Stimulated activated naive CD8-positive, alpha-beta T cell treated with anti-CD3 and anti-CD28 coated beads, Interleukin-15, Interleukin-2, amounts not matched to agents 100 ng/mL and 50 ng/mL, for 24 hours (primary cell): Measurements from ENCODE around the gene EZH2.

Source experiments
- H3K27ac Mint-ChIP-seq: one replicate; pipeline ENCODE4 v1.8.0; 2021; ENCODE audit warnings: mild to moderate bottlenecking, mixed read lengths
- H3K27me3 Mint-ChIP-seq: one replicate; pipeline ENCODE4 v1.8.0; 2021; ENCODE audit warnings: mixed read lengths
- H3K36me3 Mint-ChIP-seq: one replicate; pipeline ENCODE4 v1.8.0; 2021; ENCODE audit warnings: low read depth, mixed read lengths
- H3K4me1 Mint-ChIP-seq: one replicate; pipeline ENCODE4 v1.8.0; 2021; ENCODE audit warnings: low read depth, mixed read lengths
- H3K4me3 Mint-ChIP-seq: one replicate; pipeline ENCODE4 v1.8.0; 2021; ENCODE audit warnings: mild to moderate bottlenecking, mixed read lengths
- H3K9me3 Mint-ChIP-seq: one replicate; pipeline ENCODE4 v1.8.0; 2021; ENCODE audit warnings: mixed read lengths

Gene EZH2

DNA sequence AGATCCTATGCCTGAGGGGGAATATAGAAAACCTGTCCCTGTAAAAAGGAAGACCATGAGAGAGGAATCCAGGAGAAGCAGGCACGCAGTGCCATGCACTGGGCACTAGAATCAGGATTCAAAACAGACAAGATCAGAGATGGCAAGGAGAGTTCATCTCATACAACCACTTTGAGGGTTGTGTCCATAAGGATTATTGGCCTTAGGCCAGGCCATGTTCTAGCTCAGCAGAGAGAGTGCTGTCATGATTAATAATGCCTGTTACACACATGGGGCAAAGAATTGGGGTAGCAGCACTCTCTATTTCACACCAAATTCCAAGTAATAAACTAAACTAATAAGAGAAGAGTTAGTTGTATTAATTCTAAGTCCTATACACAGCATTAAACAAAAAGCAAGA is 29.1 kb downstream of the EZH2 start:
- H3K36me3 Mint-ChIP-seq: peaks cover 22% of the 10 kb centered on the region
- no peaks in the 10 kb centered on the region for H3K27me3 Mint-ChIP-seq
- peaks cover 52% of the 10 kb centered on the region for H3K4me1 Mint-ChIP-seq
- H3K4me3 Mint-ChIP-seq: no peak overlapping the region
- no peak overlapping the region for H3K27ac Mint-ChIP-seq
- H3K9me3 Mint-ChIP-seq: no peaks in the 10 kb centered on the region

DNA sequence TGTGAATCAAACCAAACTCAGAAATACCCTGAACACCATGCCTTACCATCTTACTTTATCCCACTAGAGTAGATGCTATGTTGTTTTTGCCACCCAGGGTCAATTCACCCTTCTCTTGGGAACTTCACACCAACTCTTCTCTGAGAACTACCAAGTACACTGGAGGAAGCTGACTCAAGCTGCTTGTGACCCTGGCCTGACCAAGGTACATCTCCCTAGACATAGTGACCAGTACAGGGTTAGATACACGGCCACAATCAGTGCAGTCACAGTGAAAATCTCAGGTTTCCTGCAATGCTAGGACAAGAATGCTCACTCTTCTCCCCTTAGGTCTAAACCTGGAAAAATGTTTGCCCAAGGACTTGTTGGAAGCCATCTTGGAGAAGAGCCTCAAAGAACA is 31.8 kb downstream of the EZH2 start:
- no peak overlapping the region for H3K27ac Mint-ChIP-seq
- H3K27me3 Mint-ChIP-seq: no peaks in the 10 kb centered on the region
- H3K4me1 Mint-ChIP-seq: peaks cover 56% of the 10 kb centered on the region
- H3K36me3 Mint-ChIP-seq: peaks cover 22% of the 10 kb centered on the region
- no peaks in the 10 kb centered on the region for H3K9me3 Mint-ChIP-seq
- no peak overlapping the region for H3K4me3 Mint-ChIP-seq

DNA sequence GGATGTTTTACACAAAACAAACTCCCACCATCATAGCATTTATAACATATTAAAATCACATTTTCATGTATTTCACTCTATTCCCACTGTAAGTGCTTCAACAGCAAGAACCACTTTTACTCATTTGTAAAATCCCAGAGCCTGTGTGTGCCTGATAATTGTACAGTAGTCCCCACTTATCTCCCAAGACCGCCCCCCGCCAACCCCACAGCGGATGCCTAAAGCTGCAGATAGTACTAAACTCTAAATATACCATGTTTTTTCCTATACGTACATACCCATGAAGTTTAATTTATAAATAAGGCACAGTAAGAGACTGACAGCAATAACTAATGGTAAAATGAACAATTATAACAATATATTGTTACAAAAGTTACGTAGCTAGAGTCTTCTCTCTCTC is 33.5 kb downstream of the EZH2 start:
- no peaks in the 10 kb centered on the region for H3K9me3 Mint-ChIP-seq
- peaks cover 47% of the 10 kb centered on the region for H3K4me1 Mint-ChIP-seq
- peaks cover 25% of the 10 kb centered on the region for H3K36me3 Mint-ChIP-seq
- H3K27ac Mint-ChIP-seq: no peak overlapping the region
- H3K4me3 Mint-ChIP-seq: no peak overlapping the region
- no peaks in the 10 kb centered on the region for H3K27me3 Mint-ChIP-seq

DNA sequence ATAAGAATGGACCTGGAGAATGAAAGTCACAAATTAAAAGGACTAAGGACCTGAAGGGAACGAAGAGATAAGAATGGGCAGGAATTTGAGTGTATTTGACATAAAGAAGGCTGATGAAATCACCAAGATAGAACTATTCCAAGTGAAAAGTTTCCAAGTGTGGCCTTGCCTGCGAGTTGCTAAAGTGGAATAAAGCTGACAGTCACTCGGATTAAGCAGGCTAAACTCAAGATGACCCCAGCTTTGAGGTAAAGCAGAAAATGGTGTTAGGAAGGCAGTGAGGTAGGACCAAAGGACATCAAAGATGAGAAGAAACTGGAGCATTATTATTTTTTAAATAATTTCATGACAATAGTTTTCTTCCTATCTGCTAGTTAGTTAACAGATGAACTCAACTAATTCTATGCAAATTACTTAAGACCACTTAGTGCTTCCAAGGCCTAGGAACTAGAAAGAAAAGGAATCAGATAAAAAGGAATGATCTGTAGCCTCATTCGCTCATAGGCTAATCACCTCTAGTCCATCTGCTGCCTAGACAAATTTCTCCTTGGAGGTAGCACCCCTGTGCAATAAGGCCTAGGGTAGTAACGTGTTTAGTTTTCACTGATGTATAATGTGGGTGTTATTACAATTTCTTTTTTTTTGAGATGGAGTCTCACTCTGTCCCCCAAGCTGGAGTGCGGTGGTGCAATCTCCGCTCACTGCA is 34.5 kb downstream of the EZH2 start:
- peaks cover 42% of the 10 kb centered on the region for H3K4me1 Mint-ChIP-seq
- H3K27me3 Mint-ChIP-seq: no peaks in the 10 kb centered on the region
- peaks cover 33% of the 10 kb centered on the region for H3K36me3 Mint-ChIP-seq
- H3K27ac Mint-ChIP-seq: no peak overlapping the region
- no peaks in the 10 kb centered on the region for H3K9me3 Mint-ChIP-seq
- no peak overlapping the region for H3K4me3 Mint-ChIP-seq

DNA sequence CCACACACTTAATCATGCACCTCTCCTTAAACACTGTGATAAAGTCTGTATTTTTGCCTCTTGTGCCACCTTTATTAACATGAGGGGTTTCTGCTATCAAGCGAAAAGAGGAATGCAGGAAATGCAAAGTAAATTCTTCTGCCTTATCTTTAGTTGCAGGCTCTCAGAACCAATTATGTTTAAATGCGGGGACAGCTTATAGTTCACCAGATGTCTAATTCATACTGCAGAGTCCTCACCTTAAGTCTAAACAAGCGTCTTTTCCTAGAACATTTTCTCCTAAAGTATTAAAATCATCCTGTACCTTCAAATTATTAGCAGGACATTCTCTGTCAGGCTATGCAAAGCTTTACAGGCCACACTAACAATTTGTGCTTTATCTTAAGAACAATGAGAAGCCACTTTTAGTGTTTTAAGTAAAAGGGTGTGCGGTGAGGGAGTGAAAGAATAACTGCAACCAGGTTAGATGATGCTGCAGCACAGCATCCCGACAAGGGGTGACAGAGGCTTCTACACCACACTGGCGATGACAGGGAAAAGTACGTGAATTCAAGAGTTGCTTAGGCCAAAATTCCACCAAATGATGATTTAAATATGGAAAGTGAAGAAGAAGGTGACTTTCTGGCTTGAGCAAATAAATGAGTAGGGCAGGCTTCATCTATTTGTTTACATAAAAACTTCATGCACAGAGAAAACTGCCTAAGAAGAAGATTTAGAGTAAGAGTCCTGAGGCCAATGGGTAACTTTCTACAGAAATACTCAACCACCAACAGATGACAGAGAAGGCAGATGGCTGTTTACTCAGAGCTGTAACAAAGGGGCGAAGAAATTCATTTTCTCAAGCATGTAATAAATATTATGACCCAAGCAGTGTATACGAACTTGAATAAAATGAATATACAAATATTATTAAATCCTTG is 36.0 kb downstream of the EZH2 start:
- Mint-ChIP-seq H3K27me3 (no peaks in the 10 kb centered on the region), H3K9me3 (no peaks in the 10 kb centered on the region), H3K27ac (no peak overlapping the region), H3K4me3 (no peak overlapping the region), H3K4me1 (peaks cover 42% of the 10 kb centered on the region), H3K36me3 (peaks cover 38% of the 10 kb centered on the region)

DNA sequence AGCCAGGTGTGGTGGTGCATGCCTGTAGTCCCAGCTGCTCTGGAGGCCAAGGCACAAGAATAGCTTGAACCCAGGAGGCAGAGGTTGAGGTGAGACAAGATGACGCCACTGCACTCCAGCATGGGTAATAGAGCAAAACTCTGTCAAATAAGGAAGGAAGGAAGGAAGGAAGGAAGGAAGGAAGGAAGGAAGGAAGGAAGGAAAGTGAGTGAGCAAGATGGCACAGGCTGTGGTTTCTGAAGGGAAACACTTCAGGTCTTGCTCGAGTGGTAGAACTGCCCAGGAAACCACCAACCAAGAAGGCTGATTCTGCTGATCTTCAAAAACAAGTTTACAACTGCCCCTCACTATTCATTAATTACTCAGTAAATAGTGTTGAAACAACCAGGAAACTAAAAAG is 45.2 kb downstream of the EZH2 start:
- Mint-ChIP-seq H3K36me3 (peaks cover 65% of the 10 kb centered on the region), H3K27ac (peak overlapping the region; percentile 65), H3K4me1 (peaks cover 36% of the 10 kb centered on the region), H3K9me3 (no peaks in the 10 kb centered on the region), H3K27me3 (no peaks in the 10 kb centered on the region), H3K4me3 (no peak overlapping the region)

DNA sequence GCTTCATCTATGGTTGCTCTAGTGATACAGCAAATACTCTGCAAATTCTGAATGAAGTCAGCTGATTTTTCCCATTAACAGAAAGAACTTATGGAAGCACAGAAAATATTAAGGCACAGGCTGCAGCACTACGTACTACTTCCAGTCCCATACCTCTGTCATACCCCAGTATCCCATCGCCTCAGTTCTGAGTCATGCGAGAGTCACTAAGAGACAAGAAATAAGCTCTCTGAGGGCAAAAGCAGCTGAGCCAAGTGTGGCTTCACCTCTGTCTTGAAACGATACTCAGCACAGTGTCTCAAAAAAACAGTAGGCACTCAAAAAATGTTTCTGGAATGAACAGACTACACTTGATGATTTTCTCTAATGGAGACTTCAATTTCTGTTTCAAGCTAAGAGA is 48.2 kb downstream of the EZH2 start:
- H3K27me3 Mint-ChIP-seq: no peaks in the 10 kb centered on the region
- H3K4me1 Mint-ChIP-seq: peaks cover 33% of the 10 kb centered on the region
- no peak overlapping the region for H3K4me3 Mint-ChIP-seq
- no peaks in the 10 kb centered on the region for H3K9me3 Mint-ChIP-seq
- peaks cover 73% of the 10 kb centered on the region for H3K36me3 Mint-ChIP-seq
- H3K27ac Mint-ChIP-seq: no peak overlapping the region

DNA sequence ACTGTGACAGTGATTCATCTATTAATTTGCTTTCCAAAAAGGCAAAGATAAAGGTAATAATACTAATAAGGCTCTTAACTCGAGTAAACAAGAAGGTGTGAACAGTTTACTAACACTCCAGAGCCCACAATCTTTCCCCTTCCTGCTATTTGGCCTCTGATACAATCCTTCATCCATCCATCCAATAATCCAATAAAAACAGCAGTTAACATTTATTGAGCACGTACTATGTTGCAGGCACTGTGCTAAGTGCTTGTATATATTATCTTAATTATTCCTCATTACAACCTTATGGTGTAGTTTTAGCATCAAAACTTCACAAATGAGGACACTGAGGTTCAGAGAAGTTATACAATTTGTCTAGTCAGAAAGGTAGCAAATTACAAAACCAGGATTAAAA is 49.5 kb downstream of the EZH2 start:
- H3K9me3 Mint-ChIP-seq: no peaks in the 10 kb centered on the region

DNA sequence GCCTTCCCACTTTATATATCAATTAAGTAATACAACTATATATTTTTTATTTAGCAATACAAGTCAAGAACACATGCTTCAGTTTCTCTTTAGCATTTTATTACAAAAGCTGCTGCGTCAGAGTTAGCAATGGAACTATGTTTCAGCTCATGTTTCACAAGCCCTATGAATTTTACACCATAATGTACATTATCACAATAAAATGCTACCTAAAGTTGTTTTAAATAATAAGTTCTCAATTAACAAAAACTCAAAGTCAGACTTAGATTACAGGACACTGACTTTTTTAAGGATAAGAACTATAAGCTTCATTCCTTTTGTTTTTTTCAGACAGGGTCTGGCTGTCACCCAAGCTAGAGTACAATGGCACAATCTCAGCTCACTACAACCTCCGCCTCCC is 52.3 kb downstream of the EZH2 start:
- no peaks in the 10 kb centered on the region for H3K27me3 Mint-ChIP-seq
- peaks cover 6% of the 10 kb centered on the region for H3K4me1 Mint-ChIP-seq
- no peaks in the 10 kb centered on the region for H3K9me3 Mint-ChIP-seq
- no peak overlapping the region for H3K4me3 Mint-ChIP-seq
- H3K36me3 Mint-ChIP-seq: peaks cover 73% of the 10 kb centered on the region
- H3K27ac Mint-ChIP-seq: no peak overlapping the region

More for the DNA sequence above, 49.5 kb downstream of the EZH2 start:
- Mint-ChIP-seq H3K4me3 (no peak overlapping the region), H3K27me3 (no peaks in the 10 kb centered on the region), H3K4me1 (peaks cover 24% of the 10 kb centered on the region), H3K36me3 (peaks cover 78% of the 10 kb centered on the region), H3K27ac (no peak overlapping the region)

DNA sequence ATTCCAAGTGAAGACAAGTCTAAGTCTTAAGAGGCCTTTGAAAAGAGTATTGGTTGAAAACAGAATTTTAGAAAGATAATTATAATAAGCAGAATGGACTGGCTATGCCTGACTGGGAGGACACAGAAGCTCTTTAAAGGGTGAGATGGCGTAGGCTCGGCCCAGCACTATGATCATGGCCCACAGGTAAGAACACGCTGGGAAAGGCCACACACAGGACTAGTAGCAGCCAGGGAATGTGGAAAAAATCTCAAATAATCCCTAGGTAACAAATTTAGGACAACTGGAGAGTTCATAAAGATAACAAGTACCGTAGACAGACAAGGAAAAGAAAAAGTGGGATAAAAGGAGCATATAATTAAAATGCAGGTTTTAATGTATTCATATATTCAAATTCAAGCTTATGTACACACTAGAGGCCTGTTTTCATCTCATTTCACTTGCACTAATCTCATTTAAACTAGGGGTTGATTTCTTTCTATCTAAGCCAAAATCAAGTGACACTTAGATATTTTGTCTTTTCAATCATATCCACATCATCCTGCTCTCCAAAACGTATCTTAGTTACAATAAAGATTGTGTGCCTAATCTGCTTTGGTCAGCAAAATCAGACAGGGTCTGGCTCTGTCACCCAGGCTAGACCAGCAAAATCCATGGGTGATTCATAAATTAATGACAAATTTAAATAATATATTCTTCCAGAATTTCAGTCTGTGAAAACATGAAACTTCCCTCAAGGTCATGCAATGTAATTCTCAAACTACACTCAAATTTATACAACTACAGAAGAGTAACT is 53.0 kb downstream of the EZH2 start:
- Mint-ChIP-seq H3K9me3 (no peaks in the 10 kb centered on the region), H3K27ac (no peak overlapping the region), H3K4me1 (peaks cover 3% of the 10 kb centered on the region), H3K27me3 (no peaks in the 10 kb centered on the region), H3K36me3 (peaks cover 71% of the 10 kb centered on the region), H3K4me3 (no peak overlapping the region)

DNA sequence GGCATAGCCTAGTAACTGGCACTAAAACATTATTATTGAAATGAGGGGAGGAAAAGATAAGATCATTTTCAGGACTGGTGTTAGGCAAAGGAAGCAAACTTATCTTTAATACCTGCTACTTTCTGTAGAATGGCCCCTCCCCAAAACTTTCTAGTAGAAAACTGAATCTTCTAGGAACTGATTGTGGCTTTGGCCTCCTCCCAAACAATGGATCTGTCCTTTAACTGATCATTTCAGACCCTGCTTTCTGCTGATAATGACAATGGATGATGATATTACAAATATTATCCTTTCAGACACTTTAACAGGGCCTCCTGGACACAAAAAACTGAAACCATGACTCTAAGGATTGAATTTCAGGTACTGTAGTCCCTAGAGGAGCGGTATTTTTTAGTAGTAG is 55.1 kb downstream of the EZH2 start:
- Mint-ChIP-seq H3K4me3 (no peak overlapping the region), H3K27ac (no peak overlapping the region), H3K9me3 (no peaks in the 10 kb centered on the region), H3K4me1 (peaks cover 3% of the 10 kb centered on the region), H3K36me3 (peaks cover 76% of the 10 kb centered on the region), H3K27me3 (no peaks in the 10 kb centered on the region)

DNA sequence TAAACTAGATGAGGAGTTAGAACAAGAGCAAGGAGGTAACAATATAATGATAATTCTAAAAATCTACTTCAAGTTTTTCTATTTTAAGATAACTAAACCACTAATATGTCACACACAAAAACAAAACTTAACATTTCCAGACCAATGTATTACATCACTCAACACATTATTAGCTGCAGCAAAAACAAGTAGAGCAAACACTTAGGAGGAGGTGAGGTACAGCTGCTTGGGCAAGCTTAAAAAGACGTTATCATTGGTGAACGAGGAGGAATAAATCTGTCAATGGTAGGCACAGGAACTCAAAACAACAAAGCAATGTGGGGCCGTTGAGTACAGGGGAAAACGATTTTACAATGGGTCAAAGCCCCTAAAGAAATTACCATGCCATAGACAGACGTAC is 58.8 kb downstream of the EZH2 start:
- H3K27me3 Mint-ChIP-seq: no peaks in the 10 kb centered on the region
- peaks cover 71% of the 10 kb centered on the region for H3K36me3 Mint-ChIP-seq
- H3K9me3 Mint-ChIP-seq: no peaks in the 10 kb centered on the region
- peaks cover 3% of the 10 kb centered on the region for H3K4me1 Mint-ChIP-seq
- no peak overlapping the region for H3K27ac Mint-ChIP-seq
- H3K4me3 Mint-ChIP-seq: no peak overlapping the region

DNA sequence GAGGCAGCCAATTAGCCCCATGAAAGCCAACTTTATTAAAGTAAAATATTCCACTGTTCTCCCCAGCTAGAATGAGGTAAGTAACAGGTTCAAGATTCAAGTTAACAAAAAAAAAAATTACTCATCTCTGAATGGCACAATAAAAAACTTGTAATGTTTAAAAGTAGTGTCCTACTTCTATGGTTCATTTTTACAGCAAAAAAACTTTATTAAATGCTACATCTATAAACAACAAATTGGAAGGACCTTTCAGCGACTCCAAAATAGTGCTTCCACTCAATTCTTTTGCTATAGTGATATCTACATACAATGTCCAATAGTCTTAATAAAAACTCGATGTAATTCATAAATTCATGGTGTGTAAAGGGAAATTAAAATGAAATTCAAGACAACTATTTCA is 59.2 kb downstream of the EZH2 start:
- Mint-ChIP-seq H3K4me1 (peaks cover 3% of the 10 kb centered on the region), H3K36me3 (peaks cover 71% of the 10 kb centered on the region), H3K9me3 (no peaks in the 10 kb centered on the region)

DNA sequence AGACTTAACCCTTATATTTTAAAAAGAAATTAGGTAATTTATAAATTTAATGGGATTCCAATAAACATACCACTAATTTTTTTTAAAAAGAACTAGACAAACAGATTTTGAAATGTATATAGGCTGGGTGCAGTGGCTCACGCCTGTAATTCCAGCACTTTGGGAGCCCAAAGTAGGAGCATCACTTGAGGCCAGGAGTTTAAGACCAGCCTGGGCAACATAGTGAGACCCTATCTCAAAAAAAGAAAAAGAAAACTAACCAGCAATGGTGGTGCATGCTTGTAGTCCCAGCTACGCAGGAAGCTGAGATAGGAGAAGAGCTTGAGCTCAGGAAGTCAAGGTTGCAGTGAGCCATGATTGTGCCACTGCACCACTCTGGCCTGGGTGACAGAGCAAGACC is 62.7 kb downstream of the EZH2 start:
- no peaks in the 10 kb centered on the region for H3K27me3 Mint-ChIP-seq
- no peaks in the 10 kb centered on the region for H3K4me1 Mint-ChIP-seq
- H3K9me3 Mint-ChIP-seq: no peaks in the 10 kb centered on the region
- H3K27ac Mint-ChIP-seq: no peak overlapping the region
- peaks cover 77% of the 10 kb centered on the region for H3K36me3 Mint-ChIP-seq
- H3K4me3 Mint-ChIP-seq: no peak overlapping the region

More for the DNA sequence above, 59.2 kb downstream of the EZH2 start:
- H3K27ac Mint-ChIP-seq: no peak overlapping the region
- no peaks in the 10 kb centered on the region for H3K27me3 Mint-ChIP-seq
- no peak overlapping the region for H3K4me3 Mint-ChIP-seq
